Activated naive CD4-positive, alpha-beta T cell treated with anti-CD3 and anti-CD28 coated beads, Interleukin-2, amount 50 U/mL, for 72 hours (primary cell): ENCODE measurements around the gene PSMA5. TPM values are rescaled to one million over a fixed set of nuclear protein-coding genes. Genes with fewer than 3 reads are reported as not detected.
"Not testable (repeated sequence)": the region's sequence is repeated elsewhere in the genome, so short reads cannot be mapped to it uniquely, and the experiment has no call there.

ENCODE experiments used
- ATAC-seq, 2 donors: fragments of 150-1000 bp; cut with Tn5 transposase; 2 replicates each; pipeline ENCODE4 v1.10.0; 2021; ENCODE audit warnings: mild to moderate bottlenecking in 2 of 2, moderate library complexity in 2 of 2
- DNase-seq, 2 donors: peaks; one replicate each; pipeline ENCODE4 v3.0.0; 2021 to 2022; ENCODE audit warnings: low spot score in 2 of 2
- H3K27ac Mint-ChIP-seq, 2 donors: one replicate each; pipeline ENCODE4 v1.8.0; 2022; ENCODE audit warnings: mild to moderate bottlenecking in 2 of 2, mixed read lengths in 2 of 2
- H3K36me3 Mint-ChIP-seq, 2 donors: one replicate each; pipeline ENCODE4 v1.8.0; 2022; ENCODE audit warnings: mixed read lengths in 2 of 2
- H3K9me3 Mint-ChIP-seq, 2 donors: one replicate each; pipeline ENCODE4 v1.8.0; 2022; ENCODE audit warnings: mixed read lengths in 2 of 2
- total RNA-seq, 2 donors: library from RNA; stranded (reverse); gene quantifications; one replicate each; pipeline ENCODE4 v1.2.3, GENCODE V29; 2022

Gene PSMA5
- 100 to 1,000 TPM; 185 to 189 TPM for total RNA-seq

DNA sequence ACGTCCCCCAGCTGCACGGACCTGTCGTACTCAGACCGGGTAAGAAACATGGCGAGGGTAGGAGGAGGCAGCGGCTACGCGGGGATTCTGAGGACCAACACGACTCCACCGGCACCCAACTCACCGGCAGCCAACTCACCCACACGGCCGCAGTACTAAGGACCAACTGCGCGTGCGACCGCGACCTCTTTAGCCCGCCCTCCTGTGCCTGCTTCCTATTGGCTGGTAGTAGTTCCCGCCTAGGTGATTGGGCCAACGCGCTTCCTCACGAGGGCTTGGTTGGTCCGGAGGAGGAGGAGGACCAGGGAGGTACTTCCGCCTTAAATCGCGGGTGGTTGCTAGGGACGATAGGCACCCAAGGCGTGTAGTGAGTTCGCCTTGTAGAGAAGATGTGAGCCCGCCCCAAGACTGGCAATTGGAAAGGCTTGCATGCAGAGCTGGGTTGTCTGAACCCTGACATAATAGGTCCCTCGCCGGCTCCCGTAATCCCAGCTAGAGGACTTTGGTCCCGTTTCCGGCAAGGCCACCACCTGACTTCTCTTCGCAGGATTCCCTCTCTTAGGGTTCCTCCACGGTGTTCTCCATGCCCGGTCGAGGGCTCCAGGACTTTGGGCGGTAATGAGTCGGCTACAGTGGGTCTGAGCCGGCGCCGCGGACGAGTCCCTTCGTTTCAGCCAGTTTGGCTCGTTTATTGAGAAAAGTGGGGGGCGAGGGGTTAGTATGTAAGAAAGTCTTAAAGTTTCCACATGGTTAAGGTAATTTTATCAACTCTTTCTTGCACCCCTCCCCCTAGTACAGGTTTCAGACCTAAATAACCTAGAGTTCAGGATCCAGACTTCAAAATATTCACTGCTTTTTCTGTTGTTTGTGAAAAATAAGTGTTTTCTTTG lies at the start of gene PSMA5:
PSMA5 (minus strand) TSS at position 168 of the 890 bp plus-strand sequence; CDS start at position 50, 118 bp downstream.
- H3K27ac Mint-ChIP-seq = peak within 1 kb of the TSS; percentile 92 to 94
- peak; percentile 96 to 98 for ATAC-seq

DNA sequence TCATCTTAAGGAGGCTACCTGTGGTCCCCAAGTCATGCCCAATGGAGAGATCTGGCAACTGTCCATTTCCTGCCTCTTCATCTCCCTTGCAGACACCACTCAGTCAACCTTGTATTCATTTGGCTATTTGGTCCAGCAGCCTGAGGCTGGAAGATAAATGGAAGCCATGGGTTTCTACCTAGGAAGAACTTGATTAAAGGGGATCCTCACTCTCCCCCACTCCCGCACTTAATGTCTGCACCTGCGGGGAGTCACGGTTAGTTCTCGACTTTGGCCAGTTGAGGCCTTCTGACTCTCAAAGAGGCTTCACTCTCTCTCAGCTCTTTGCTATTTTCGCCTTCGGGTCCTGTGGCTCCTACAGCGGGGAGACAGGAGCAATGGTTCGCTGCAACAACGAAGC lies 49.0 kb upstream of the PSMA5 start:
- DNase-seq (peak in 1 of 2 donors; percentile 7), ATAC-seq (no peak)
- Mint-ChIP-seq H3K9me3 (no peaks in the 10 kb centered on the region), H3K27ac (no peak overlapping the region), H3K36me3 (no peaks in the 10 kb centered on the region)

More for the DNA sequence above, at the start of gene PSMA5:
- peaks cover 18 to 24% of the 10 kb centered on the region in 2 donors for H3K36me3 Mint-ChIP-seq
- DNase-seq = peak; percentile 89 to 96
- no peaks in the 10 kb centered on the region for H3K9me3 Mint-ChIP-seq

DNA sequence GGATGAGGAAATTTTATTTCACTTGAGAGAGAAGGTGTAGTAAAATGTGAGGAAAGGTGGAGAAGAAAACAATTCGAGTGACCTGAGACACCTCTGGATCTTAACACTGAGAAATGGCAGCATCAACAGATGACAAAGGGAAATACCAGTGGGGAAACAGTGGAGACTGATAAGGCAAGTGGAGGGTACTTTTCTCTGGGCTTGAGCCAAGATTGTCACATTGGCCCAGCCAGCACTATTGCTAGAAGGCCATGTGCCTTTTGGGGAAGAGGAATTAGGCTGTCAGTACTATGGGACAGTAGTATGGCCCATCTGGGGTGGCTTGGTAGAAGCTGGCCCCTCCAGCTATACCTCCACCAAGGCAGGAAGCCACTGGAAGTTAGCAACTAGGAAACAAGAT lies 48.4 kb upstream of the PSMA5 start:
- ATAC-seq (no peak), DNase-seq (no peak)
- Mint-ChIP-seq H3K27ac (no peak overlapping the region), H3K36me3 (no peaks in the 10 kb centered on the region), H3K9me3 (no peaks in the 10 kb centered on the region)

DNA sequence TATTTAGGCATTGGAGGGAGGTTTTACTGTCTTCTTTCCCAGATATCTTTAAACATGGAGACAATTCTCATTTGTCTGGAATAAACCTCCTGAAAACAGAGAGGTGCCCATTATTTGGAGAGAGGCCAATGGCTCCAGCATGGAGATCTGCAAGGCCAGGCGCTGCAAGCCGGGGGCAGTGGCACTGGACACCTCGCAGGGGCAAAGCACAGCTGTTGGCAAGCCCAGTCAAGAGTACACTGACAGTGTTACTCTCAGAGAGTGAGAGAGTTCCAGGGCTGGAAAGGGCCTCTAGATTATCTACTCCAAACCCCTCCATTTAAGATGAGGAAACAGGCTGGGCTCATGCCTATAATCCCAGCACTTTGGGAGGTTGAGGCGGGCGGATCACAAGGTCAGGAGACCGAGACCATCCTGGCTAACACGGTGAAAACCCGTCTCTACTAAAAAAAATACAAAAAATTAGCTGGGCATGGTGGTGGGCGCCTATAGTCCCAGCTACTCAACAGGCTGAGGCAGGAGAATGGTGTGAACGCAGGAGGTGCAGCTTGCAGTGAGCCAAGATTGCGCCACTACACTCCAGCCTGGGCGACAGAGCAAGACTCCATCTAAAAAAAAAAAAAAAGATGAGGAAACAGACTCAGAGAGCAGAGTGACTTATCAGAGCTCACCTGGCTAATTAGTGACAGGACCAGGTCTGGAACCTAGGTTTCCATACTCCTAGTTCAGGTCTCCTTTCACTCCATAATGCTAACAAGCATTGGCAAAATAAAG lies 47.2 kb upstream of the PSMA5 start:
- H3K27ac Mint-ChIP-seq, H3K36me3 Mint-ChIP-seq, H3K9me3 Mint-ChIP-seq: not testable (repeated sequence)

DNA sequence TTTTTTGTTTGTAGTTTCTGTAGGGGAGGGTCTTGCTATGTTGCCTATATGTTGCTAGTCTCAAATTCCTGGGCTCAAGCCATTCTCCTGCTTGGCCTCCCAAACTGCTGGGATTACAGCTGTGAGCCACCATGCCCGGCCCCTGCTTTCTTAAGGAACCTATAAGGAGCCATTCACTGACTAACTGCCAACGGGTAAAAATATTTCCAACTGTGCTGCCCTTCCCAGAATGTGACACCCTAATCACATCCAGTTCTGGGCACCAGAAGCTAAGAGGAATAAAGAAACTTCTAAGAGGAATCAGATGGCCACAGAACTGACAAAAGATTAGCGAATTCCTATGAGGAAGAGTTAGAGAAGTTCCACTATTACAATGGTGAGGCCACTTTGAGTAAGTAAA lies 46.5 kb upstream of the PSMA5 start:
- DNase-seq = no peak
- Mint-ChIP-seq H3K9me3 (no peaks in the 10 kb centered on the region), H3K27ac (no peak overlapping the region), H3K36me3 (no peaks in the 10 kb centered on the region)
- no peak for ATAC-seq

More for the DNA sequence above, 47.2 kb upstream of the PSMA5 start:
- ATAC-seq, DNase-seq: not testable (repeated sequence)

DNA sequence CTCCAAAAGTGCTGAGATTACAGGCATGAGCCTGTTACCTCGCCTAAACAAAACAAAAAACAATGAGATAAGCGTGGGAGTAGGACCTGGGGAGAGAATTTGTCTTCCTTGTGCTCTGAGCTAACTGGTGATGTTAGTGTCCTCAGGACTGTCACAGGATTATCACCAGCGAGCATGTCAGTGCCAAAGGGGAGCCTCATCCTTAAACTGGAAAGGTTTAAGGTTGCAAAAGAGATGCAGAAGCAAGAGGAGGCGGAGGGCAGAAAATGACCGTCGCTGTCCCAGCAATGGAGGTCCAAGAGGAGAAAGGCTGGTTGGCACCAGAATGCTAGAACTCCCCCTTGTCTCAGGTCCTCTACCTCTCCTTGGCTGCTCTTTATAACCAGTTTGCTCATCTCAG lies 44.0 kb upstream of the PSMA5 start:
- no peaks in the 10 kb centered on the region for H3K9me3 Mint-ChIP-seq

DNA sequence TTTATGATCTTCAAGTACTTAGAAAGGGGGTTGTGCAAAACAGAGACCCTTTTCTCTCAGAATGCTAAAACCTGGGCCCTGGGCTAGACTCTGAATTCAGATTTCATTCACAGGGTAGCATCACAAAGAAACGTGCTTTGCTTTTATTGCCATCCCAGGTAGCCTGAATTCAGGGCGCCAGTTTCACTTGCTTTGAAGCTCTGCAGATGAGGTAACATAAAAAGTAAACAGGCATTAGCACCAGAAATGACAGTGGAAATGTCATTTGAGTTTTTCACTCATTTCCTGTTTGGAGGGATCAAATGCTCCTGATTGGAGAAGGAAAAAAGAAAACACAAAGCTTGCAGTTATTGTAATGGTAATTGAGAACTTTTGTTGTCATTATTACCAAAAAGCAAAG lies 42.7 kb upstream of the PSMA5 start:
- no peaks in the 10 kb centered on the region for H3K36me3 Mint-ChIP-seq
- H3K27ac Mint-ChIP-seq = no peak overlapping the region
- DNase-seq (no peak), ATAC-seq (no peak)
- no peaks in the 10 kb centered on the region for H3K9me3 Mint-ChIP-seq

More for the DNA sequence above, 44.0 kb upstream of the PSMA5 start:
- DNase-seq (no peak), ATAC-seq (no peak)
- Mint-ChIP-seq H3K36me3 (no peaks in the 10 kb centered on the region), H3K27ac (no peak overlapping the region)

DNA sequence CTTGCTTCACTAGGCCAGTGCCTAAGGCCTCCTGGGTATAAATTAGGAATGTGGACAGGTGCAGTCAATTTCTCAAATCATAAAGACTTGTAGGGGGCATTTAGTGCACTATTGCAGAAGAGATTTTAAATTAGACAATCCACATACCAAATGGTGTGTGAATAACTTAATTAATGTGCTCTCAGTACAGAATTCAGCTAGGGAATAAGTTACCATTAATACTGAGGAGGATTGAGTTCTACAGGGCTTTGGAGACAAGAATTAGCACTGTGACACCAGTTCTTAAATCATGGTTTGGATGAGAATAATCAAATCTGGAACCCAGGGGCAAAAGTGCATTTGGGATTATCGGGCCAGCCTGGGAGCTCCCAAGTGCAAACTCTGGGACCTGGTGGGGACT lies 41.8 kb upstream of the PSMA5 start:
- Mint-ChIP-seq H3K36me3 (no peaks in the 10 kb centered on the region), H3K9me3 (no peaks in the 10 kb centered on the region), H3K27ac (no peak overlapping the region)
- DNase-seq (no peak), ATAC-seq (no peak)

DNA sequence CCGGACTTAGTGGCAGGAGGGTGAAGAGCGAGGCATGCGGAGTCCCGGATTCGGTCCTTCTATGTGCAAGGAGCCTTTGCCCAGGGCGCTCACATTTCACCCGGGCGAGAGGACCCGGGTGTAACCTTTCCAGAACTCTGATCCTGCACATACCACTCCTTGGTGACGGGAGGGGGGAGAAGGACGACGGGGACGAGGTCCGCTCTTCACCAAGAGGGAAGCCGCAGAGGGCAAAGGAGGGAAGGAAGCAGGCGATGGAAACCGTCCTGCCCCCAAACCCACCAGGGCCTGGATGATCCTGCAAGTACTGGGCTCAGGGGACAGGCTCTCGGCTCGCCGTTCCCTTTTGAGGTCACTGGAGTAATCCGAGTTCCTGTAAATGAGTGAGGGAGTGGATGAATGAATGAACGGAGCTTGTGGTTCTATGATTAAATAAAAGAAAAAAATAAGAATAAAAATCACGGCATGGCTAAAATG lies 41.1 kb upstream of the PSMA5 start:
- no peaks in the 10 kb centered on the region for H3K9me3 Mint-ChIP-seq
- H3K36me3 Mint-ChIP-seq = no peaks in the 10 kb centered on the region
- DNase-seq = no peak
- no peak overlapping the region for H3K27ac Mint-ChIP-seq
- no peak for ATAC-seq

DNA sequence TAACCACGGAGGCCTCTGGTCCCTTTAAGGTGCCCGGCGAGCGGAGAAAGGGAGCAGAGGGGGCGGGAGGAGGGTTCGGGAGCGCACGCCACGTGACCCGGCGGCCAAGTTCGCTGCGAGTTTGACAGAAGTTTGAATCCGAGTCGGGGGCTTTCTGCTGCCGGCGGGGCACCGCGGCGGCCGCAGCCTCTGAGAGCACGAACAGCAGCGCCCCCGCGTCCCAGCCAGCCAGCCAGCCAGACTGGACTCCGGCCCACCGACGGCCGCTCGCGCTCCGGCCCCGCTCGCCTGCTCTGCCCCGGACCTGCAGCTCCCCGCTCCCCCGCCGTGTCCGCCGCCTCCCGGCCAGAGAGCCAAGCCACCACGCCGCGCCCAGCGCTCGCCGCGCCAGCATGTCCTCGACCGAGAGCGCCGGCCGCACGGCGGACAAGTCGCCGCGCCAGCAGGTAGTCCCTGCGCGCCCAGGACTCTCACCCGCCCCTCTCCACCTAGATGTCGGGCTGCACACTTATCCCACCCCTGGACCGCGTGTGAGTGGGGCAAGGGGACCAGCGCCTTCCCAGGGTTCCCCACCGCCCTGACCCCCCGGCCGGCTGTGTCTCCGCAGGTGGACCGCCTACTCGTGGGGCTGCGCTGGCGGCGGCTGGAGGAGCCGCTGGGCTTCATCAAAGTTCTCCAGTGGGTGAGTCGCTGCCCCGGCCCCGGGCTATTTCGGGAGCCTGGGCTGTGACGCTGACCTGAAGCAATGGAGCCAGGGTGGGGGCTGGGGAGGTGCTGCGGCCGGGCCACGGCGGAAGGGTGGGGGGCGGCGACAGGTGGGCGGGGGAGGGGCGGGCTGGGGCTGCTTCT lies 40.4 kb upstream of the PSMA5 start, which contains the start of gene SYPL2:
SYPL2 (plus strand) TSS at position 95 of the 849 bp plus-strand sequence; CDS start at position 393, 298 bp downstream.
- ATAC-seq (peak; percentile 51 to 57), DNase-seq (no peak)
- no peaks in the 10 kb centered on the region for H3K36me3 Mint-ChIP-seq
- H3K9me3 Mint-ChIP-seq = no peaks in the 10 kb centered on the region
- peak within 1 kb of the TSS in 1 of 2 donors; percentile 29 for H3K27ac Mint-ChIP-seq

DNA sequence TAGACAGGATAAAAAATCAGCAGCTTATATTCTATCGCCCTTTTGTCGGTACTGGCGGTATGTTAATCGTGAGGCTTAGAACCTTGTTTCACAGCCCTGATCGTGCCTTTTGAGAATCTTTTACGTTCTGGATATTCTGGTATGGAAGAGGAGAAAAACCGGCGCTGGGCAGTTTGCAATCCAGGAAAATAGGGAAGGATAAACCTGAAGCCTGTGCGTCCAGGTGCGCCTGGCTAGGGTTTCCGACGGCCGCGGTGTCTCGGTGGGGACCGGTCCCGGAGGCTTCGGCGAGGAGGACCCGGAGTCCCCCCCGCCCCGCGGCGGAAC lies 39.8 kb upstream of the PSMA5 start:
- no peaks in the 10 kb centered on the region for H3K9me3 Mint-ChIP-seq
- DNase-seq (no peak), ATAC-seq (no peak)
- peak overlapping the region in 1 of 2 donors; percentile 29 for H3K27ac Mint-ChIP-seq
- H3K36me3 Mint-ChIP-seq = no peaks in the 10 kb centered on the region

DNA sequence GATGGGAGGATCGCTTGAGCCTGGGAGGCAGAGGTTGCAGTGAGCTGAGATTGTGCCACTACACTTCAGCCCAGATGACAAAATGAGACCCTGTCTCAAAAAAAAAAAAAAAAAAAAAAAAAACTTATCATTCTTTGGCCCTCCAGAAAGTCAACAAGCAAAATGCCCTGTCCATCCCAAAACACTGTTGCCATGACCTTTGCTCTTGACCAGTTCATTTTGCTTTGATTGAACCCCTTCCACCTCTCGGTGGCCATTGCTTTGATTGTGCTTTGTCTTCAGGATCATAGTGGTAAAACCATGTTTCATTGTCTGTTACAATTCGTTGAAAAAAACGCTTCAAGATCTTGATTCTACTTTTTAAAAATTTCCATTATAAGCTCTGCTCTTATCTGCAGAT lies 31.6 kb upstream of the PSMA5 start:
- Mint-ChIP-seq H3K9me3 (peaks cover 0 to 13% of the 10 kb centered on the region in 2 donors), H3K36me3 (peaks cover 10 to 22% of the 10 kb centered on the region in 2 donors), H3K27ac (no peak overlapping the region)
- ATAC-seq = no peak
- no peak for DNase-seq

DNA sequence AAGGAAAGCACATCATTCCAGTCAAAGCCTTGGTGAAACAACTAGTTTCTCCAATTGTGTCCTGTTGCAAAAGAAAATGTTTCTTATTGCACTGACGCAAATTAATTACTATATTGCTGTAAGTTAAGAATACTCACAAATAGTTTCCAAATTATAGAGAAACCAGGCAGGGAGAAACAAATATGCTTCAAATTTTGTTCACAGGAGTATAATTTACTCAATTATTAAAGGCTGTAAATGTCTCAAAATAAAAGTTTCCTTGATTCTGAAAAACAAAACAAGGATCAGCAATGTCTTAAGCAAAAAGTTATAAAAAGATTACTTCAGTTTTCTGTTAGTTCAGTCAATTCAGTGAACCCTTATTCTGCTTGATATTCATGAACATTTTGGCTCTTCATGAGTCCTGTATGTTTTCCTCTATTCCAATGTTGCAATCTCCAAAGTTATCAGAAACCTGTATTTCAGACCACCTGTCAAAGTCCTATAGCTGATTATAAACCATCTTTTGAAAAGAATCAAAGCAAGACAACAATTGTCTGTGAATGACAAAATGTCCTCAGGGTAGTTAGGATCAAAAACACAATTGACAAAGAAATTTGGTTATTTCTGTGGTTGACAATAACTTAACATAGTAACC lies 28.4 kb upstream of the PSMA5 start:
- H3K9me3 Mint-ChIP-seq = peaks cover 0 to 13% of the 10 kb centered on the region in 2 donors
- H3K27ac Mint-ChIP-seq = no peak overlapping the region
- H3K36me3 Mint-ChIP-seq = peaks cover 10 to 22% of the 10 kb centered on the region in 2 donors
- no peak for DNase-seq
- no peak for ATAC-seq

DNA sequence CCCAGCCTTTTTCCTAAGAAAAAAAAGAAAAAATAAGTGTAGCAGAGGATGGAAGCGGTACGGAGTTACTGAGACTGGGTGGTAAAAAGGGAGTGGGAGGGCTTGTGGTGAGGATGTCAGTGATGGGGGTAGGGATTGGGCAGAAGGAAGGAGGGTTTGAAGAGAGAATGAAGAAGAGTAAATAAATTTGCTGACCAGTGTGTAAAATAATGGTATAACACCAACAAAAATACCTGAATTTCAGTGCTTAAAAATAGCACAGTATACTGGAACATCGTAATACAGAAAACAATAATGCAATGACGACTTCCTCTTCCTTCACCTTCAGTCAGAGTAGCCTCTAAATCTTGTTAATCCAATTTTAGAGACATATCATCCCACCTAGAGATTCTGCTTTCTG lies 21.3 kb upstream of the PSMA5 start:
- Mint-ChIP-seq H3K27ac (no peak overlapping the region), H3K36me3 (no peaks in the 10 kb centered on the region)

DNA sequence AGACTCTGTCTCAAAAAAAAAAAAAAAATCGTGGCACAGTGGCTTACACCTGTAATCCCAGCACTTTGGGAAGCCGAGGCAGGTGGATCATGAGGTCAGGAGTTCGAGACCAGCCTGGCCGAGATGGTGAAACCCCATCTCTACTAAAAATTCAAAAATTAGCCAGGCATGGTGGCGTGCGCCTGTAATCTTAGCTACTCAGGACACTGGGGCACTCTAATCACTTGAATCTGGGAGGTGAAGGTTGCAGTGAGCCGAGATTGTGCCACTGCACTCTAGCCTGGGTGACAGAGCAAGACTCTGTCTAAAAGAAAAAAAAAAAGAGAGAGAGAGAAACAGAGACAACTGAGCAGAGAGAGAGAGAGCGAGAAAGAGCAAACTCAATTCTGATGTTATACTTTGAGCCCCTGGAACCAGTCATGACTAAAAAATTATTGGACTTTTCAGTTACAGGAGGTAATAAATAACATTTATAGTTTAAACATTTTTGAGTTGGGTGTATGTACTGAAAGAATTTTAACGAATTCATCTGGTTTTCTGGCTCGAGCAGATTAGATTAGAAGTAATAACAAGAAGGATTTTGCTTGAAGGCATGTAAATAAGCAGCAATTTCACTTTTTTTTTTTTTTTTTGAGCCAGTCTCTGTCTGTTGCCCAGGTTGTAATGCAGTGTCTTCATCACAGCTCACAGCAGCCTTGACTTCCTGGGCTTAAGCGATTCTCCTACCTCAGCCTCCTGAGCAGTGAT lies 19.9 kb upstream of the PSMA5 start:
- H3K9me3 Mint-ChIP-seq, H3K27ac Mint-ChIP-seq, ATAC-seq, DNase-seq, H3K36me3 Mint-ChIP-seq: not testable (repeated sequence)

More for the DNA sequence above, 21.3 kb upstream of the PSMA5 start:
- ATAC-seq (no peak), DNase-seq (no peak)
- H3K9me3 Mint-ChIP-seq = no peaks in the 10 kb centered on the region
